ENCODE results near the gene ERICH2. TPM values are rescaled to one million over a fixed set of nuclear protein-coding genes. Genes with fewer than 3 reads are reported as not detected.

Gene ERICH2
- total and polyA plus RNA-seq, 4 experiments from 2014 or later = 0.58 TPM; not detected in 3

GRCh38 chr2:170774074-170774473 is 3.9 kb downstream of the ERICH2 start:
- peaks cover 10 to 16% (median 11%) of the 10 kb centered on the region in 4 donors for H3K4me1 Mint-ChIP-seq
- no peak overlapping the region for H3K4me3 Mint-ChIP-seq
- Histone ChIP-seq H3K36me3 (ENCODE audit: insufficient read depth, low read length) (no peaks in the 10 kb centered on the region), H3K27ac (ENCODE audit: low read depth, low read length) (no peak overlapping the region), H3K4me3 (ENCODE audit: low read length in 2 of 2) (no peak overlapping the region), H3K9me3 (ENCODE audit: control insufficient read depth in 1 of 2, low read length in 2 of 2) (no peaks in the 10 kb centered on the region), H3K4me1 (ENCODE audit: insufficient read depth, low read length) (peaks cover 11% of the 10 kb centered on the region), H3K27me3 (ENCODE audit: insufficient read depth, low read length) (peaks cover 3% of the 10 kb centered on the region)
- ChIA-PET CTCF (ENCODE audit: partially characterized antibody) (no interaction called here), POLR2A (ENCODE audit: partially characterized antibody) (no interaction called here)
- no peak for DNase-seq
- intact Hi-C loops (cut with micrococcal nuclease) = loop anchor here (5.0 kb wide), 1 partner anchor 122 kb away; no protein-coding TSS in a partner anchor
- H3K36me3 Mint-ChIP-seq = no peaks in the 10 kb centered on the region
- no peaks in the 10 kb centered on the region for H3K9me3 Mint-ChIP-seq
- H3K27ac Mint-ChIP-seq = no peak overlapping the region
- H3K27me3 Mint-ChIP-seq = peaks cover 12% of the 10 kb centered on the region in 2 donors

GRCh38 chr2:170778900-170779299 is 8.7 kb downstream of the ERICH2 start:
- Mint-ChIP-seq H3K9me3 (no peaks in the 10 kb centered on the region), H3K27me3 (peaks cover 5 to 19% of the 10 kb centered on the region in 2 donors), H3K27ac (no peak overlapping the region), H3K4me3 (no peak overlapping the region), H3K36me3 (no peaks in the 10 kb centered on the region), H3K4me1 (no peaks in the 10 kb centered on the region)
- Histone ChIP-seq H3K36me3 (ENCODE audit: insufficient read depth, low read length) (no peaks in the 10 kb centered on the region), H3K27ac (ENCODE audit: low read depth, low read length) (no peak overlapping the region), H3K4me1 (ENCODE audit: insufficient read depth, low read length) (no peaks in the 10 kb centered on the region), H3K4me3 (ENCODE audit: low read length in 2 of 2) (no peak overlapping the region), H3K9me3 (ENCODE audit: control insufficient read depth in 1 of 2, low read length in 2 of 2) (no peaks in the 10 kb centered on the region), H3K27me3 (ENCODE audit: insufficient read depth, low read length) (peaks cover 3% of the 10 kb centered on the region)
- no peak for DNase-seq
- CTCF ChIA-PET (ENCODE audit: partially characterized antibody) = no interaction called here
- POLR2A ChIA-PET (ENCODE audit: partially characterized antibody) = no interaction called here
- intact Hi-C loops (cut with micrococcal nuclease) = no loop called here

GRCh38 chr2:170779304-170779703 is 9.1 kb downstream of the ERICH2 start:
- Histone ChIP-seq H3K36me3 (ENCODE audit: insufficient read depth, low read length) (no peaks in the 10 kb centered on the region), H3K9me3 (ENCODE audit: control insufficient read depth in 1 of 2, low read length in 2 of 2) (no peaks in the 10 kb centered on the region), H3K27me3 (ENCODE audit: insufficient read depth, low read length) (peaks cover 3% of the 10 kb centered on the region), H3K4me3 (ENCODE audit: low read length in 2 of 2) (no peak overlapping the region), H3K27ac (ENCODE audit: low read depth, low read length) (no peak overlapping the region), H3K4me1 (ENCODE audit: insufficient read depth, low read length) (no peaks in the 10 kb centered on the region)
- ChIA-PET POLR2A (ENCODE audit: partially characterized antibody) (no interaction called here), CTCF (ENCODE audit: partially characterized antibody) (no interaction called here)
- Mint-ChIP-seq H3K27me3 (peaks cover 7 to 21% of the 10 kb centered on the region in 2 donors), H3K36me3 (no peaks in the 10 kb centered on the region), H3K9me3 (no peaks in the 10 kb centered on the region), H3K27ac (no peak overlapping the region), H3K4me1 (no peaks in the 10 kb centered on the region), H3K4me3 (no peak overlapping the region)
- DNase-seq = no peak
- intact Hi-C loops (cut with micrococcal nuclease) = no loop called here

- H3K9me3 Mint-ChIP-seq = no peaks in the 10 kb centered on the region
- Histone ChIP-seq H3K4me1 (ENCODE audit: insufficient read depth, low read length) (no peaks in the 10 kb centered on the region), H3K4me3 (ENCODE audit: low read length in 2 of 2) (no peak overlapping the region), H3K27me3 (ENCODE audit: insufficient read depth, low read length) (peaks cover 3% of the 10 kb centered on the region), H3K36me3 (ENCODE audit: insufficient read depth, low read length) (no peaks in the 10 kb centered on the region), H3K9me3 (ENCODE audit: control insufficient read depth in 1 of 2, low read length in 2 of 2) (no peaks in the 10 kb centered on the region), H3K27ac (ENCODE audit: low read depth, low read length) (no peak overlapping the region)
- no peak overlapping the region for H3K27ac Mint-ChIP-seq
- peaks cover 8 to 22% of the 10 kb centered on the region in 2 donors for H3K27me3 Mint-ChIP-seq
- no peaks in the 10 kb centered on the region for H3K36me3 Mint-ChIP-seq
- H3K4me3 Mint-ChIP-seq = no peak overlapping the region
- no peak for DNase-seq
- intact Hi-C loops (cut with micrococcal nuclease) = no loop called here
- CTCF ChIA-PET (ENCODE audit: partially characterized antibody) = interaction anchor here (0.8 to 1.5 kb wide), 3 partner anchors 31 to 374 kb away, joined by 3 to 4 read pairs (median 4); no protein-coding TSS in a partner anchor
- H3K4me1 Mint-ChIP-seq = no peaks in the 10 kb centered on the region
- POLR2A ChIA-PET (ENCODE audit: partially characterized antibody) = no interaction called here
Measured at GRCh38 chr2:170782673-170783072, 12.5 kb downstream of the ERICH2 start.

GRCh38 chr2:170783549-170783948 is 13.4 kb downstream of the ERICH2 start:
- no peaks in the 10 kb centered on the region for H3K9me3 ChIP-seq (ENCODE audit: control insufficient read depth in 1 of 2, low read length in 2 of 2)
- POLR2A ChIA-PET (ENCODE audit: partially characterized antibody) = no interaction called here
- CTCF ChIA-PET (ENCODE audit: partially characterized antibody) = interaction anchor here (0.8 to 1.5 kb wide), 3 partner anchors 30 to 375 kb away, joined by 3 to 4 read pairs (median 4); no protein-coding TSS in a partner anchor
- Mint-ChIP-seq H3K9me3 (no peaks in the 10 kb centered on the region), H3K4me3 (no peak overlapping the region), H3K27ac (no peak overlapping the region), H3K27me3 (peaks cover 8 to 22% of the 10 kb centered on the region in 2 donors), H3K4me1 (no peaks in the 10 kb centered on the region), H3K36me3 (no peaks in the 10 kb centered on the region)
- H3K36me3 ChIP-seq (ENCODE audit: insufficient read depth, low read length) = no peaks in the 10 kb centered on the region
- H3K4me3 ChIP-seq (ENCODE audit: low read length in 2 of 2) = no peak overlapping the region
- intact Hi-C loops (cut with micrococcal nuclease) = no loop called here
- H3K27me3 ChIP-seq (ENCODE audit: insufficient read depth, low read length) = peaks cover 3% of the 10 kb centered on the region
- H3K27ac ChIP-seq (ENCODE audit: low read depth, low read length) = no peak overlapping the region
- no peak for DNase-seq
- H3K4me1 ChIP-seq (ENCODE audit: insufficient read depth, low read length) = no peaks in the 10 kb centered on the region

GRCh38 chr2:170798996-170799395 is 28.8 kb downstream of the ERICH2 start:
- no peaks in the 10 kb centered on the region for H3K9me3 ChIP-seq (ENCODE audit: control insufficient read depth in 1 of 2, low read length in 2 of 2)
- no peaks in the 10 kb centered on the region for H3K27me3 ChIP-seq (ENCODE audit: insufficient read depth, low read length)
- no peaks in the 10 kb centered on the region for H3K36me3 ChIP-seq (ENCODE audit: insufficient read depth, low read length)
- H3K27ac ChIP-seq (ENCODE audit: low read depth, low read length) = no peak overlapping the region
- DNase-seq = no peak
- H3K36me3 Mint-ChIP-seq = no peaks in the 10 kb centered on the region
- H3K27me3 Mint-ChIP-seq = peaks cover 17 to 22% of the 10 kb centered on the region in 2 donors
- H3K4me1 ChIP-seq (ENCODE audit: insufficient read depth, low read length) = no peaks in the 10 kb centered on the region
- ChIA-PET CTCF (ENCODE audit: partially characterized antibody) (no interaction called here), POLR2A (ENCODE audit: partially characterized antibody) (no interaction called here)
- intact Hi-C loops (cut with micrococcal nuclease) = no loop called here
- no peaks in the 10 kb centered on the region for H3K4me1 Mint-ChIP-seq
- peaks cover 0 to 1% (median 0%) of the 10 kb centered on the region in 8 donors for H3K9me3 Mint-ChIP-seq
- no peak overlapping the region for H3K4me3 Mint-ChIP-seq
- no peak overlapping the region for H3K27ac Mint-ChIP-seq
- no peak overlapping the region for H3K4me3 ChIP-seq (ENCODE audit: low read length in 2 of 2)

- CTCF ChIA-PET (ENCODE audit: partially characterized antibody) = no interaction called here
- no peak overlapping the region for H3K27ac Mint-ChIP-seq
Measured at GRCh38 chr2:170806548-170806947, 36.4 kb downstream of the ERICH2 start.

More at GRCh38 chr2:170806548-170806947, 36.4 kb downstream of the ERICH2 start:
- intact Hi-C loops (cut with micrococcal nuclease) = no loop called here
- Histone ChIP-seq H3K4me3 (ENCODE audit: low read length in 2 of 2) (no peak overlapping the region), H3K27me3 (ENCODE audit: insufficient read depth, low read length) (no peaks in the 10 kb centered on the region), H3K4me1 (ENCODE audit: insufficient read depth, low read length) (no peaks in the 10 kb centered on the region), H3K9me3 (ENCODE audit: control insufficient read depth in 1 of 2, low read length in 2 of 2) (no peaks in the 10 kb centered on the region), H3K27ac (ENCODE audit: low read depth, low read length) (no peak overlapping the region), H3K36me3 (ENCODE audit: insufficient read depth, low read length) (no peaks in the 10 kb centered on the region)
- H3K36me3 Mint-ChIP-seq = no peaks in the 10 kb centered on the region
- H3K9me3 Mint-ChIP-seq = no peaks in the 10 kb centered on the region
- no peaks in the 10 kb centered on the region for H3K4me1 Mint-ChIP-seq
- DNase-seq = no peak
- peaks cover 3 to 6% of the 10 kb centered on the region in 2 donors for H3K27me3 Mint-ChIP-seq
- POLR2A ChIA-PET (ENCODE audit: partially characterized antibody) = no interaction called here
- H3K4me3 Mint-ChIP-seq = no peak overlapping the region

Measured in CD4-positive, alpha-beta memory T cell (primary cell).